Muscle of leg (tissue), 16 donors: Measurements from ENCODE around the gene PAGR1. TPM values are rescaled to one million over a fixed set of nuclear protein-coding genes. Genes with fewer than 3 reads are reported as not detected.
"Not testable (repeated sequence)": the region's sequence is repeated elsewhere in the genome, so short reads cannot be mapped to it uniquely, and the experiment has no call there.

Experiments
- DNase-seq: peaks from one replicate; pipeline ENCODE4 v3.0.0; 2013
- H3K27ac ChIP-seq: one replicate; pipeline ENCODE4 v1.5.1; 2013; ENCODE audit warnings: mild to moderate bottlenecking, low read length, control low read depth
- H3K27me3 ChIP-seq: one replicate; pipeline ENCODE4 v1.6.1; 2013; ENCODE audit warnings: low read length; ENCODE audit not compliant: control insufficient read depth, insufficient read depth
- H3K36me3 ChIP-seq: one replicate; pipeline ENCODE4 v1.6.1; 2013; ENCODE audit warnings: low read length; ENCODE audit not compliant: control insufficient read depth, insufficient read depth
- H3K4me1 ChIP-seq: one replicate; pipeline ENCODE4 v1.6.1; 2013; ENCODE audit warnings: low read length; ENCODE audit not compliant: control insufficient read depth, insufficient read depth
- H3K4me3 ChIP-seq: one replicate; pipeline ENCODE4 v1.5.1; 2013; ENCODE audit warnings: low read length, control low read depth
- H3K9me3 ChIP-seq: replicated peaks from 2 replicates; pipeline ENCODE4 v1.6.1; 2013; ENCODE audit warnings: low read depth, low read length; ENCODE audit not compliant: control insufficient read depth
- WGBS: methylation state at CpG from one replicate; pipeline ENCODE4 v1.1.5; 2013; ENCODE audit warnings: missing lambda C conversion rate; ENCODE audit not compliant: insufficient coverage; 5-methylcytosine and 5-hydroxymethylcytosine counted together
- long read RNA-seq, 11 donors: transcript quantifications; one replicate each; lab custom pipeline, GENCODE V29; 2026
- polyA plus RNA-seq, 8 donors: library from polyadenylated mRNA; unstranded; fragments of 120-200 nt; gene quantifications; one replicate each; pipeline versions ENCODE4 v1.2.1 to v1.2.3, GENCODE V29; 2013; ENCODE audit warnings: inconsistent platforms in 1 of 8, low replicate concordance in 1 of 8; ENCODE audit not compliant: insufficient read length in 8 of 8, insufficient read depth in 1 of 8
- total RNA-seq: library from RNA; stranded (reverse); fragments of 120-200 nt; gene quantifications from one replicate; pipeline ENCODE4 v1.2.4, GENCODE V29; 2013

PAGR1 gene
- total RNA-seq (31.3 TPM), polyA plus RNA-seq (10 to 100 TPM; 28.7 to 46.4 (median 33.5) TPM)
- long read RNA-seq, donor 1, transcript PAGR1-201 (3 exons, 1,702 nt): major isoform, 7 of 7 reads
- long read RNA-seq, donor 1, partial matches to known transcripts: 0 of 7 reads
- long read RNA-seq, donor 1, other reads (novel, unspliced or antisense): 0 of 7 reads
- long read RNA-seq, donor 2, partial matches to known transcripts: 0 of 1 reads
- long read RNA-seq, donor 2, other reads (novel, unspliced or antisense): 0 of 1 reads
- long read RNA-seq, donor 3, transcript PAGR1-201 (3 exons, 1,702 nt): major isoform, 9 of 9 reads
- long read RNA-seq, donor 3, partial matches to known transcripts: 0 of 9 reads
- long read RNA-seq, donor 3, other reads (novel, unspliced or antisense): 0 of 9 reads
- long read RNA-seq, donor 4, transcript PAGR1-201 (3 exons, 1,702 nt): major isoform, 16 of 16 reads
- long read RNA-seq, donor 4, partial matches to known transcripts: 0 of 16 reads
- long read RNA-seq, donor 4, other reads (novel, unspliced or antisense): 0 of 16 reads
- long read RNA-seq, donor 5, transcript PAGR1-201 (3 exons, 1,702 nt): major isoform, 35 of 50 reads
- long read RNA-seq, donor 5, partial matches to known transcripts: 15 of 50 reads
- long read RNA-seq, donor 5, other reads (novel, unspliced or antisense): 0 of 50 reads
- long read RNA-seq, donor 6, transcript PAGR1-201 (3 exons, 1,702 nt): major isoform, 25 of 25 reads
- long read RNA-seq, donor 6, partial matches to known transcripts: 0 of 25 reads
- long read RNA-seq, donor 6, other reads (novel, unspliced or antisense): 0 of 25 reads
- long read RNA-seq, donor 7, transcript PAGR1-201 (3 exons, 1,702 nt): major isoform, 14 of 14 reads
- long read RNA-seq, donor 7, partial matches to known transcripts: 0 of 14 reads
- long read RNA-seq, donor 7, other reads (novel, unspliced or antisense): 0 of 14 reads
- long read RNA-seq, donor 8, transcript PAGR1-201 (3 exons, 1,702 nt): major isoform, 6 of 6 reads
- long read RNA-seq, donor 8, partial matches to known transcripts: 0 of 6 reads
- long read RNA-seq, donor 8, other reads (novel, unspliced or antisense): 0 of 6 reads
- long read RNA-seq, donor 9, transcript PAGR1-201 (3 exons, 1,702 nt): major isoform, 9 of 16 reads
- long read RNA-seq, donor 9, partial matches to known transcripts: 7 of 16 reads
- long read RNA-seq, donor 9, other reads (novel, unspliced or antisense): 0 of 16 reads
- long read RNA-seq, donor 10, transcript PAGR1-201 (3 exons, 1,702 nt): major isoform, 22 of 22 reads
- long read RNA-seq, donor 10, partial matches to known transcripts: 0 of 22 reads
- long read RNA-seq, donor 10, other reads (novel, unspliced or antisense): 0 of 22 reads
- long read RNA-seq, donor 11, transcript PAGR1-201 (3 exons, 1,702 nt): major isoform, 9 of 9 reads
- long read RNA-seq, donor 11, partial matches to known transcripts: 0 of 9 reads
- long read RNA-seq, donor 11, other reads (novel, unspliced or antisense): 0 of 9 reads

DNA sequence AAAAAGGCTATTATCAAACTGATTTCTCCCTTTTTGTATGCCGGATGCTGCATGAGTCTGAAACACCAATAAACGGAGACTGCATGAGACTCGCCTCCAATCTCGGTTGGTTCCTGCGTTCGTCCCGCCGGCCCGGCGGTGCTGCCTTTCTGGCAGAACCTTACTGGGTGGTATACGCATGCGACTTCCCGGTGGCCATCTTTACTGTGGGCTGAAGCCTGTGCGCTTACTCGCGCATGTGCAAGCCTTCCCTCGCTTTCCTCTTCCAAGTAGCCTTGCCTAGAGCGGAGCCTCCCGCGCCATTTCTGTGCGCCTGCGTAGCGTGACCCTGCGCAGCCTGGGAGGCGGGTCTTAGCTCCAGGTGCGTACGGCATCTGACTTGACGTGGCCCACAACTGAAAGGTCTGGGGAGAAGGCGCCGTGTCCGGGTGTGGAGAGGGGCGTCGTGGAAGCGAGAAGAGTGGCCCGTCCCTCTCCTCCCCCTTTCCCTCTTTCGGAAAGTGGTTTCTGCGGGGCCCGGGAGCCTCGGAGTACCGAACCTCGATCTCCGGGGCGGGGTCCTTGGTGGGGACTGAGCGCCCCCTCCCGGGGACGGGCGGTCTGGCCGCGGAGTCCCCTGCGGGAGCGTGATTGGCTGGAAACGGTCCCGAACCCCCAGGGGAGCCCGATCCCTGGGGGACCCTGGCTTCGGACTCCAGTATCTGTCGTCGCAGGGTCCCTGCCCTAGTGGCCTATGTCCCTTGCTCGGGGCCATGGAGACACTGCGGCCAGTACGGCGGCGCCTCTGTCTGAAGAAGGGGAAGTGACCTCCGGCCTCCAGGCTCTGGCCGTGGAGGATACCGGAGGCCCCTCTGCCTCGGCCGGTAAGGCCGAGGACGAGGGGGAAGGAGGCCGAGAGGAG, at the start of gene PAGR1:
Gene PAGR1 (plus strand): TSS at position 360 of the 901 bp plus-strand sequence. CDS start 374 bp downstream, at position 734.
- DNase-seq: peak; percentile 100
- Histone ChIP-seq H3K36me3 (peaks cover 24% of the 10 kb centered on the region), H3K4me1 (peaks cover 72% of the 10 kb centered on the region), H3K27me3 (peaks cover 2% of the 10 kb centered on the region), H3K4me3 (peak within 1 kb of the TSS; percentile 95), H3K9me3 (no peaks in the 10 kb centered on the region), H3K27ac (peak within 1 kb of the TSS; percentile 97)
- WGBS: under 1% methylated on average over 46 of the region's 70 CpGs

DNA sequence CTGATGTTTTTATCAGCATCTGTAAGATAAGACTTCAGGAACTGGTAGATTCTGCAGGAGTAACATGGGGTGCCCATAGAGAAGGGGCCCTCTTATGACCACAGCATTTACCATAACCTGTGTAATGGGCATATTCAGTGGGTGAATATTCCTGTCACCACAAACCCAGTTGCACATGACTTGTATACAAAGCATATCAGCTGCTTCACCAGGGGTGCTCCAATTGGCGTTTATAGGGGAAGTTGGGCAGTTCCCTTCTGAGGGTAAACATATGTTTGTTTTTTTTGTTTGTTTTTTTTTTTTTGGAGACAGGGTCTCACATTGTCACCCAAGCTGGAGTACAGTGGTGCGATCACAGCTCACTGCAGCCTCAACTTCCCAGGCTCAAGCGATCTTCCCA, 49.4 kb upstream of the PAGR1 start:
- Histone ChIP-seq H3K4me3 (no peak overlapping the region), H3K9me3 (no peaks in the 10 kb centered on the region), H3K36me3 (no peaks in the 10 kb centered on the region), H3K27me3 (peaks cover 3% of the 10 kb centered on the region), H3K4me1 (no peaks in the 10 kb centered on the region), H3K27ac (no peak overlapping the region)
- DNase-seq: no peak
- no CpG with 5 or more reads among the region's 3 CpGs for WGBS

DNA sequence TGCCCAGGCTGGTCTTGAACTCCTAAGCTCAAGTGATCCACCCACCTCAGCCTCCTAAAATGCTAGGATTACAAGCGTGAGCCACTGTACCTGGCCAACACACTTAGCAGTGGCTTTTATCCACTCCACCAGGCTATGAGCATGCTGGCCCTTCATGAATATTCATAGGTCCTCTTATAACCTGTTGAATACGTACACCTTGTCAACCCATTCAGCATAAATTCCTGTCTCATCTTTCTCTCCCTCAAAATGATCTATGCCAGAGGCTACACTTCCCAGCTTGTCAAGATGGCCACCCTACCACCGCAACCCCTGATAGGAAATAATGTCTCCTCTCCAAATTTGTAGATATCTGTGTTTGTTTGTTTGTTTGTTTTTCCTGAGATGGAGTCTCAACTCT, 48.9 kb upstream of the PAGR1 start:
- no peak for DNase-seq
- H3K27ac ChIP-seq: no peak overlapping the region
- no peaks in the 10 kb centered on the region for H3K4me1 ChIP-seq
- WGBS: 97% methylated on average over 2 of the region's 3 CpGs
- no peaks in the 10 kb centered on the region for H3K36me3 ChIP-seq
- H3K4me3 ChIP-seq: no peak overlapping the region
- H3K9me3 ChIP-seq: no peaks in the 10 kb centered on the region
- peaks cover 3% of the 10 kb centered on the region for H3K27me3 ChIP-seq

DNA sequence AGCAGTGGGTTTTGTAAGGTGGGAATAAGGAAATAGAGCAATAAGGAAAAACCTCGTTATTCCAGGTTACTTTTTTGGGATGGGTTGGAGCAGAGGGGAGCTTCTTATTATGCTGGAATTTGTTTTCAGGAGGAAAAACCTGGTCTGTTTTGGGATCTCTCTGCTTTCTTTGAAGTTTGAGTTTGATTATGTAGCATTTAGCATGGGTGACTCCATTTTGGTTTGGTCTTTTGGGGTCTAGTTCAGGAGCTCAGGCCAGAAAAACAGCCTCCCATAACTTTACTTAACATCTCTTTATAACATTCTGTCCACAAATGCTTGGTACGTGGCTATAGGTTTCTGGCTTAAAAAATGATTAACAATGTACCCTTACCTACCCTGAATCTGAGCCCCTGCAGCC, 46.4 kb upstream of the PAGR1 start:
- Histone ChIP-seq H3K27me3 (no peaks in the 10 kb centered on the region), H3K4me1 (no peaks in the 10 kb centered on the region), H3K36me3 (no peaks in the 10 kb centered on the region), H3K9me3 (no peaks in the 10 kb centered on the region), H3K4me3 (no peak overlapping the region), H3K27ac (no peak overlapping the region)
- 80% methylated on average over 1 of the region's 2 CpGs for WGBS
- DNase-seq: no peak

DNA sequence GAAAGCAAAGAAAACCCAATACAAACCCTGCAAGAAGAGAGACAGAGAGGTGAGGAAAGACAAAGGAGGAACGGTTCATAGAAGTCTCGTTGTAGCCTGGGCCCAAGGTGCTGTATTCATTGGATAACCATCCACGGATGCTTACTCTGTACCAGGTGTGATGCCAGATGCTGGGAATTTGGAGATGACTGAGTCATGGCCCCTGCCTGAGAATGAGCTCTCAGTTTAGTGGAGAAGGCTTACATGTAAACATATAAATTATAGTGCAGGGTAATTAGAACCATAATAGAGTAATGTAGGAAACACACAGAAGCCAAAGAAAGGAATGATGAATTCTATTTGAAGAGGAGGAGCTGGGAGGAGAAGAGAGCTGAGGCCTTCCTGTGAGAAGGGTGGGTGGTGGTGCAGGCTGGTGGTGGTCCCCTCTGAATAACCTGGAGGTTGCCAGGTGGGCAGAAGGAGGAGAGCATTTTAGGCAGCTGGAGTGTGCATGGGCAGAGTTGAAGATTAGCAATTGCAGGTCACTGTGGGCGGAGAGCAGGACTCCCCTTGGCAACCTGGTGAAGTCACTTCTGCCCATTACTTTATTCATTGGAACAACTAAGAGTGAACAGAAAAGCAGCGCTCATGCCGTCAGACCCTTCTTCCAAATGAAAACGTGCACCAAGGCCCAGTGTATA, 45.6 kb upstream of the PAGR1 start:
- Histone ChIP-seq H3K27ac (no peak overlapping the region), H3K4me3 (no peak overlapping the region), H3K27me3 (no peaks in the 10 kb centered on the region), H3K36me3 (no peaks in the 10 kb centered on the region), H3K4me1 (no peaks in the 10 kb centered on the region), H3K9me3 (no peaks in the 10 kb centered on the region)
- DNase-seq: no peak
- 67% methylated on average over 1 of the region's 7 CpGs for WGBS

DNA sequence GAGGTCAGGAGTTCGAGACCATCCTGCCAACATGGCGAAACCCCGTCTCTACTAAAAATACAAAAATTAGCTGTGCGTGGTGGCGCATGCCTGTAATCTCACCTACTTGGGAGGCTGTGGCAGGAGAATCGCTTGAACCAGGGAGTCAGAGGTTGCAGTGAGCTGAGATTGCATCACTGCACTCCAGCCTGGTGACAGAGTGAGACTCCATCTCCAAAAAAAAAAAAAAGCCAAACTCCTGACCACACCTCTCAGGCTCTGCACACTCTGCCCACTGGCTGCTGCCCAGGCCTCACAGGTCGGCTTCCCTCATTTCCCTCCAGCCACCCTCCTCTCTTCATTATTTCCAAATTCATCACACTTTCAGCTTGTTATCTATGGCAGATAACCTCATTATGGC, 43.6 kb upstream of the PAGR1 start:
- 94% methylated on average over 6 of the region's 7 CpGs for WGBS
- not testable (repeated sequence) for H3K27me3 ChIP-seq, H3K9me3 ChIP-seq, H3K4me1 ChIP-seq, DNase-seq, H3K4me3 ChIP-seq, H3K36me3 ChIP-seq, H3K27ac ChIP-seq

DNA sequence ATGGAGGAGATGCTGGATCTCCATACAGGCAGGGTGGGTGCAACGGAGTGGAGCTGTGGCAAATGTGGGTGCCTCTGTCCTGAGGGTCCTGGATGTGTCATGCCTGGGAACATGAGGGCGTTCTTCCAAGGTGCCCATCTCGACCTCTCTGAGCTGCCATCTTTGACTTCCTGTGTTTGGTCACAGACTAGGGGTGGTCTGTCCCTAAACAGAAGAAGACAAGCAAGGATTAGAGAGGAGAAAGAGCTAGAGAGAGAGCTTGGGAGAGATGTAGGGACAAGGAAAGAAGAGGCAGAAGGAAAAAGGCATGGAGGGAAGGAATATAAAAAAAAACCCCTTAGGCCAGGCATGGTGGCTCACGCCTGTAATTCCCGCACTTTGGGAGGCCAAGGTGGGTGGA, 41.2 kb upstream of the PAGR1 start:
- no peak for DNase-seq
- no peaks in the 10 kb centered on the region for H3K27me3 ChIP-seq
- no peak overlapping the region for H3K27ac ChIP-seq
- no peaks in the 10 kb centered on the region for H3K4me1 ChIP-seq
- H3K36me3 ChIP-seq: no peaks in the 10 kb centered on the region
- WGBS: 92% methylated on average over 1 of the region's 5 CpGs
- H3K9me3 ChIP-seq: no peaks in the 10 kb centered on the region
- no peak overlapping the region for H3K4me3 ChIP-seq

DNA sequence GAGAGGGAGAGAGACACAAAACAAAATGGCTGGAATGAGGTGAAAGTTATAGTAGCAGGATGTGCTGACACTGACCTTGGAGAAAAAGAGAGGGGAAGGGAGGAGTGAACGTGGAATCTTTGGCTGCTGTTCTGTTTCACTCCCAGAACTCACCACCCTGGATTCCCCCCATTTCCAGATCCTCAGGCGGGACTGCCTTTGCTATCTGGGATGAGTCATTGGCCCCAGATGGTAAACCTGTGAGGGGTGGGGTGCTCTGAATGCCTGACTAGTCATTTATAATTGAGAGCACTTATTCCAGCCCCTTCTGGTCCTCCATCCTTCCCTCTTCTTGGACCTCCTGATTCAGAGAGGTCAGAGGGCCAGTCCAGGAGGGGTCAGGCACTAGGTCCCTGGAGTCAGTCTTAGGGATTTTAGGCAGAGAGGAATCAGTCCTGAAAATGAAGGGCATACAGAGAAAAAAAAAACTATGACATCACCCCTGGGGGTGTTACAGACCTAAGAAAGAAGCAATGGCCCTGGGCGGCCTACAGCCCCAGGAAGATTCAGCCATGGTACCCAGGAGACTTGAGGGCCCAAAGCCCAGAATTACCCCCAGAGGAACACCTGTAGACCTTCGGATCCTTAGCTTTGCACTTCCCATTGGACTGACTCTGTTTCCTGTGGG, 40.1 kb upstream of the PAGR1 start:
- no peak overlapping the region for H3K4me3 ChIP-seq

More for the DNA sequence above, 40.1 kb upstream of the PAGR1 start:
- H3K9me3 ChIP-seq: no peaks in the 10 kb centered on the region
- H3K27ac ChIP-seq: no peak overlapping the region
- H3K36me3 ChIP-seq: no peaks in the 10 kb centered on the region
- peaks cover 5% of the 10 kb centered on the region for H3K27me3 ChIP-seq
- no peaks in the 10 kb centered on the region for H3K4me1 ChIP-seq
- DNase-seq: no peak
- WGBS: 85% methylated on average over 2 of the region's 4 CpGs
